HG03342 (cell line): Measurements from ENCODE around the gene POLG2.
"Not testable (repeated sequence)": the region's sequence is repeated elsewhere in the genome, so short reads cannot be mapped to it uniquely, and the experiment has no call there.

Experiments used
- ATAC-seq: cut with Tn5 transposase; IDR thresholded peaks from one replicate; pipeline ENCODE4 v1.9.1; 2021; ENCODE audit warnings: mild to moderate bottlenecking, moderate library complexity; ENCODE audit not compliant: unreplicated experiment

Gene POLG2

GRCh38 chr17:64443086-64443760 lies 53.6 kb downstream of the POLG2 start:
- ATAC-seq: no peak

- no peak for ATAC-seq
Measured at GRCh38 chr17:64442541-64442971, 54.3 kb downstream of the POLG2 start.

DNA sequence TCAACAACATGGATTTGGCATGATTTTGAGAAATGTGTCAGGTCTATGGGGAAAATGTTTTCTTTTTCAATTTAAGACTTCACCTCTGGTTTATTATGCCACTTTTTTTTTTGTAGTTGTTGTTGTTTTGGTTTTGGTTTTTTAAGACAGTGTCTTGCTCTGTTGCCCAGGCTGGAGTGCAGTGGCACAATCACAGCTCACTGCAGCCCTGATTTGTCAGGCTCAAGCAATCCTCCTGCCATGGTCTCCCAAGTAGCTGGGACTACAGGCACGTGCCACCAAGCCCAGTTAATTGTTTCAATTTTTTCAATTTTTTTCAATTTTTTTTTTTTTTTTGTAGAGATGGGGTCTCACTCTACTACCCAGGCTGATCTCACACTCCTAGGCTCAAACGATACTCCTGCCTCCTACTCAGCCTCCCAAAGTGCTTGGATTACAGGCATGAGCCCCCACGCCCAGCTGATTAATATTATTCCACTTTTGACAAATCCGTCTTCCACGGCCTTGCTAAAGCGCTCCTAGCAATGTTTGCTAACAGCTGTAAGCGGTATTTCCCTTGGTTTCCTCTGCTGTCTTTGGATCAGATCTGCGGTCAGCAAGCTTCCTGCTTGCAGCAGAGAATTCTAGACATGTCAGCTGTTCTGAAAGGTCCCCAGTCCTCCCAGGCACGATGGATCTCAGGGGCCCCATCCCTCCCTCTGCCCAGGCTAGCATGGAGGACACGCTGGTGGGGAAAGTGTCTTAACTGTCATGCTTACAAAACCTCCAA lies 54.9 kb downstream of the POLG2 start:
- ATAC-seq: no peak

GRCh38 chr17:64439956-64440355 lies 56.9 kb downstream of the POLG2 start:
- no peak for ATAC-seq

DNA sequence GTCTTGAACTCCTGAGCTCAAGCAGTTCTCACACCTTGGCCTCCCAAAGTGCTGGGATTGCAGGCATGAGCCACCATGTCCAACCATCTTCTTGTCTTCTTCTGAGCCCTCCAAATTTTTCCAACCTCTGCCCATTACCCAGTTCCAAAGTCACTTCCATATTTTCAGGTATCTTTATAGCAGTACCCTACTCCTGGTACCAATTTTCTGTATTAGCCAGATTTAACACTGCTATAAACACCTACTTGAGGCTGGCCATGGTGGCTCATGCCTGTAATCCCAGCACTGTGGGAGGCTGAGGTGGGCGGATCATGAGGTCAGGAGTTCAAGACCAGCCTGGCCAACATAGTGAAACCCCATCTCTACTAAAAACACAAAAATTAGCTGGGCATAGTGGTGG lies 57.3 kb downstream of the POLG2 start:
- not testable (repeated sequence) for ATAC-seq

DNA sequence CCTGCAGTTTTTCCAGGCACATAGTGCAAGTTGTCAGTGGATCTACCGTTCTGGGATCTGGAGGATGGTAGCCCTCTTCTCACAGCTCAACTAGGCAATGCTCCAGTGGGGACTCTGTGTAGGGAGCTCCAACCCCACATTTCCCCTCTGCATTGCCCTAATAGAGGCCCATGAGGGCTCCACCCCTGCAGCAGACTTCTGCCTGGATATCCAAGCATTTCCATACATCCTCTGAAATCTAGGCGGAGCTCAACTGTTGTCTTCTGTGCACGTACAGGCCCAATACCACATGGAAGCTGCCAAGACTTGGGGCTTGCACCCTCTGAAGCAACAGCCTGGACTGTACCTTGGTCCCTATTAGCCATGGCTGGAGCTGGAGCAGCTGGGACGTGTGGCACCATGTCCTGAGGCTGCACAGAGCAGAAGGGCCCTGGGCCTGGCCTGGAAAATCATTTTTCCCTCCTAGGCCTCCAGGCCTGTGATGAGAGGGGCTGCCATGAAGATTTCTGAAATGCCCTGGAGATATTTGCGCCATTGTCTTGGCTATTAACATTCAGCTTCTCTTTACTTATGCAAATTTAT lies 58.8 kb downstream of the POLG2 start:
- no peak for ATAC-seq

DNA sequence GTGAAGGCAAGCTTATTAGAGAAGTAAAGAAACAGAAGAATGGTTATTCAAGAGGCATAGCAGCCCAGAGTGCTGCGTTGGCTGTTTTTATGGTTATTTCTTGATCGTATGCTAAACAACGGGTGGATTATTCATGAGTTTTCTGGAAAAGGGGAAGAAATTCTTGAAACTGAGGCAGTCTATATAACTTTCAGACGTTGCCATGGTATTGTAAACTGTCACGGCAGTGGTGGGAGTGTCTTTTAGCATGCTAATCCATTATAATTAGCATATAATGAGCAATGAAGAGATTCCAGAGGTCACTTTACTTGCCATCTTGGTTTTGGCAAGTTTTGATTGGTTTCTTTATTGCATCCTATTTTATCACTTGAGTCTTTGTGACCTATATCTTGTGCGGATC lies 65.3 kb downstream of the POLG2 start:
- ATAC-seq: no peak

DNA sequence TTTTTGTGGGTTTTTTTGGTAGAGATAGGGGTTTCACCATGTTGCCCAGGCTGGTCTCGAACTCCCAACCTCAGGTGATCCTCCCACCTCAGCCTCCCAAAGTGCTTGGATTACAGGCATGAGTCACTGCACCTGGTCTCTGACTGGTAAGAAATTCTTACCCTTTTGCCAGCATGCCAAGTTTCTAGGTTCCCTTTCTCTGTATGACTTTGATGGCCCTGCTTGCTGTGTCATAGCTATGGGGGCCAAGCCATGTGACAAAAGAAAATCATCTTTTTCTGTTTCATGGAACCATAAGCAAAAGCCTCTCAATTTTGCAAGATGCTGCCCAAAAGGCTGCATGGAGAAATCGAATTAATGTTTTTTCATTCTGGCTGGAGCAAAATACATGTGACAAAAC lies 66.8 kb downstream of the POLG2 start:
- not testable (repeated sequence) for ATAC-seq

GRCh38 chr17:64428406-64428805 lies 68.4 kb downstream of the POLG2 start:
- ATAC-seq: no peak
